Inflammatory macrophage treated with lipopolysaccharide for 4 hours (primary cell): Measurements from ENCODE around the gene SEMA3A.
A peak's percentile ranks its signal among the peaks of the same experiment; 100 is the strongest.
"Not testable (repeated sequence)": the region's sequence is repeated elsewhere in the genome, so short reads cannot be mapped to it uniquely, and the experiment has no call there.

ENCODE experiments used
- DNase-seq: peaks from one replicate; pipeline ENCODE4 v3.0.0-alpha.2; 2020

Gene SEMA3A

GRCh38 chr7:84108119-84108518 is 86.5 kb downstream of the SEMA3A start:
- no peak for DNase-seq

- DNase-seq = no peak
Measured at GRCh38 chr7:84107259-84107658, 87.3 kb downstream of the SEMA3A start.

GRCh38 chr7:84106291-84106690 is 88.3 kb downstream of the SEMA3A start:
- no peak for DNase-seq

- no peak for DNase-seq
Measured at GRCh38 chr7:84105586-84105985, 89.0 kb downstream of the SEMA3A start.

GRCh38 chr7:84104826-84105225 is 89.8 kb downstream of the SEMA3A start:
- DNase-seq = no peak

GRCh38 chr7:84102213-84102612 is 92.4 kb downstream of the SEMA3A start:
- no peak for DNase-seq

- peak; percentile 30 for DNase-seq
Measured at GRCh38 chr7:84100866-84101265, 93.7 kb downstream of the SEMA3A start.

GRCh38 chr7:84095971-84096370 is 98.6 kb downstream of the SEMA3A start:
- DNase-seq = no peak

- DNase-seq = no peak
Measured at GRCh38 chr7:84092207-84092606, 102.4 kb downstream of the SEMA3A start.

- DNase-seq = no peak
Measured at GRCh38 chr7:84091318-84091717, 103.3 kb downstream of the SEMA3A start.

- DNase-seq = no peak
Measured at GRCh38 chr7:84088802-84089201, 105.8 kb downstream of the SEMA3A start.

GRCh38 chr7:84085998-84086397 is 108.6 kb downstream of the SEMA3A start:
- DNase-seq = no peak

GRCh38 chr7:84085147-84085546 is 109.4 kb downstream of the SEMA3A start:
- no peak for DNase-seq

GRCh38 chr7:84083846-84084245 is 110.7 kb downstream of the SEMA3A start:
- DNase-seq = no peak

GRCh38 chr7:84081973-84082522 is 112.5 kb downstream of the SEMA3A start:
- no peak for DNase-seq

GRCh38 chr7:84077336-84077735 is 117.3 kb downstream of the SEMA3A start:
- no peak for DNase-seq

- no peak for DNase-seq
Measured at GRCh38 chr7:84076219-84076618, 118.4 kb downstream of the SEMA3A start.

GRCh38 chr7:84073186-84073875 is 121.3 kb downstream of the SEMA3A start:
- DNase-seq = no peak

GRCh38 chr7:84070770-84071169 is 123.8 kb downstream of the SEMA3A start:
- no peak for DNase-seq

GRCh38 chr7:84069999-84070500 is 124.5 kb downstream of the SEMA3A start:
- no peak for DNase-seq

GRCh38 chr7:84069033-84069432 is 125.6 kb downstream of the SEMA3A start:
- no peak for DNase-seq

GRCh38 chr7:84062489-84062901 is 132.1 kb downstream of the SEMA3A start:
- DNase-seq = not testable (repeated sequence)

GRCh38 chr7:84060760-84061261 is 133.8 kb downstream of the SEMA3A start:
- DNase-seq = no peak

- DNase-seq = no peak
Measured at GRCh38 chr7:84060000-84060399, 134.6 kb downstream of the SEMA3A start.
